Measurements from ENCODE around the gene TOX3.

DNA sequence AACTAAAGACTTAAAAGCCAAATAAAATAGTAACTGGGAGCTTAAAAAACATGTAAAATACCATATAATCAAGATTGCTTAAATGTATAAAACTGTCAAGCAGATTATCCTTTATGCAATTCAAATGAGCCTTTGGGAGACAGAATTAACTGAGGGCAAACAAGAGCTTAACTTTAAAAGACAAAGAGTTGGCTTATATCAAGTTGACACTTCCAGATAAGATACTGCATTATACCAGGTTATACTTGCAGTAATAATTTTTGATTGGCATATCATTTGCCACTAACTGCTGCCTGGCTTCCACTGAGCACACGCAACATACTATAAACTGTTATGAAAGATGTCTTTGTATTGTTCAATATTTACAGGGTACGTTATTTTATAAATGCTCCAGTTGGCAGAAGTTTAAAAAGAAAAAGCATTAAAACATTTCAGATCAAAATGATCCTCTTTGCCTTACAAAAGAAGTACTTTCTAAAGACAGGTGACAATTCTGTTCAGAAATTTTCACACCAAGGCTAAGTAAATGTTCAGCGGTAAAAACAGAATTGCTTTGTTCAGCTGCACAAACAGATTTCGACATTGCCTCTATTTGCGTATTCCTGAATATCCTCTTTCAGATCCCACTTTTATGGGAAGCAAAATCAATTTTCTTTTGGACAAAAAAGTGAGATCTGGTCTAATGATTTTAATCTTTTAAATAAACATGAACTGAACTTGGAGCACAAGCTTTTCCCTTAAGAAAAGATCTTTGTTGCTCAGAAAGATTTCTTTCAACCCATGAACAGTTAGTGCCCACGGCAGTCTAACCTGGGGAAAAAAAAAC is 50.7 kb downstream of the TOX3 start:
- TF ChIP-seq, protein P1, sequence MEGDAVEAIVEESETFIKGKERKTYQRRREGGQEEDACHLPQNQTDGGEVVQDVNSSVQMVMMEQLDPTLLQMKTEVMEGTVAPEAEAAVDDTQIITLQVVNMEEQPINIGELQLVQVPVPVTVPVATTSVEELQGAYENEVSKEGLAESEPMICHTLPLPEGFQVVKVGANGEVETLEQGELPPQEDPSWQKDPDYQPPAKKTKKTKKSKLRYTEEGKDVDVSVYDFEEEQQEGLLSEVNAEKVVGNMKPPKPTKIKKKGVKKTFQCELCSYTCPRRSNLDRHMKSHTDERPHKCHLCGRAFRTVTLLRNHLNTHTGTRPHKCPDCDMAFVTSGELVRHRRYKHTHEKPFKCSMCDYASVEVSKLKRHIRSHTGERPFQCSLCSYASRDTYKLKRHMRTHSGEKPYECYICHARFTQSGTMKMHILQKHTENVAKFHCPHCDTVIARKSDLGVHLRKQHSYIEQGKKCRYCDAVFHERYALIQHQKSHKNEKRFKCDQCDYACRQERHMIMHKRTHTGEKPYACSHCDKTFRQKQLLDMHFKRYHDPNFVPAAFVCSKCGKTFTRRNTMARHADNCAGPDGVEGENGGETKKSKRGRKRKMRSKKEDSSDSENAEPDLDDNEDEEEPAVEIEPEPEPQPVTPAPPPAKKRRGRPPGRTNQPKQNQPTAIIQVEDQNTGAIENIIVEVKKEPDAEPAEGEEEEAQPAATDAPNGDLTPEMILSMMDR (IDR thresholded peaks at IDR 0.05; ENCODE audit: insufficient read depth, low read length, poor library complexity, severe bottlenecking) = no peak
- no peak for TF ChIP-seq EZH2phosphoT487 (conservative IDR thresholded peaks at IDR 0.05; ENCODE audit: low read length)

Measured in SU-DHL-6 (cell line).